Liver (tissue), 9 donors: Measurements from ENCODE around the gene BCAS1. TPM values are rescaled to one million over a fixed set of nuclear protein-coding genes. Genes with fewer than 3 reads are reported as not detected.

ENCODE experiments used
- DNase-seq: peaks from one replicate; pipeline ENCODE4 v3.0.0-alpha.2; 2017; ENCODE audit warnings: low spot score
- H3K27ac ChIP-seq, 2 donors: one replicate each; pipeline ENCODE4 v1.7.0; 2013; ENCODE audit warnings: inconsistent platforms in 2 of 2, low read length in 2 of 2, control low read depth in 1 of 2, low read depth in 1 of 2, mild to moderate bottlenecking in 1 of 2
- H3K27me3 ChIP-seq, 4 donors: one replicate each; pipeline versions ENCODE4 v1.6.1 to v1.7.0; 2013; ENCODE audit warnings: low read length in 3 of 4, inconsistent platforms in 1 of 4, mild to moderate bottlenecking in 1 of 4, moderate library complexity in 1 of 4; ENCODE audit not compliant: control insufficient read depth in 4 of 4, insufficient read depth in 4 of 4
- H3K36me3 ChIP-seq, 4 donors: one replicate each; pipeline versions ENCODE4 v1.6.1 to v1.7.0; 2013; ENCODE audit warnings: low read length in 3 of 4, mild to moderate bottlenecking in 3 of 4, low read depth in 1 of 4, moderate library complexity in 1 of 4; ENCODE audit not compliant: control insufficient read depth in 4 of 4, insufficient read depth in 3 of 4
- H3K4me1 ChIP-seq, 4 donors: one replicate each; pipeline versions ENCODE4 v1.6.1 to v1.7.0; 2013; ENCODE audit warnings: low read length in 3 of 4, mild to moderate bottlenecking in 3 of 4, moderate library complexity in 1 of 4; ENCODE audit not compliant: control insufficient read depth in 4 of 4, insufficient read depth in 4 of 4
- H3K4me3 ChIP-seq, 3 donors: one replicate each; pipeline versions ENCODE4 v1.6.1 to v1.7.0; 2013; ENCODE audit warnings: low read length in 3 of 3, control low read depth in 1 of 3, low read depth in 1 of 3, mild to moderate bottlenecking in 1 of 3
- H3K9ac ChIP-seq, 2 donors: one replicate each; pipeline ENCODE4 v1.7.0; 2013; ENCODE audit warnings: low read length in 2 of 2, mild to moderate bottlenecking in 2 of 2, moderate library complexity in 2 of 2, control low read depth in 1 of 2, low read depth in 1 of 2
- H3K9me3 ChIP-seq, 4 donors: one replicate each; pipeline versions ENCODE4 v1.6.1 to v1.7.0; 2013; ENCODE audit warnings: low read length in 3 of 4; ENCODE audit not compliant: control insufficient read depth in 4 of 4
- ATF3 ChIP-seq: IDR thresholded peaks from 2 replicates; pipeline ENCODE4 v1.6.1; 2016; ENCODE audit warnings: antibody characterized with exemption
- CTCF ChIP-seq: fragments of 150-350 bp; IDR thresholded peaks from 2 replicates; pipeline ENCODE4 v1.5.1; 2017; ENCODE audit warnings: improper control_type of control experiment, low read depth, low read length; ENCODE audit not compliant: missing input control
- EGR1 ChIP-seq, 2 donors: IDR thresholded peaks; 2 replicates each; pipeline ENCODE4 v1.6.1; 2016 to 2018; ENCODE audit warnings: antibody characterized with exemption in 2 of 2, low read depth in 2 of 2
- FOXA1 ChIP-seq: IDR thresholded peaks from 2 replicates; pipeline ENCODE4 v1.6.1; 2016; ENCODE audit warnings: antibody characterized with exemption
- FOXA2 ChIP-seq: IDR thresholded peaks from 2 replicates; pipeline ENCODE4 v1.6.1; 2016; ENCODE audit warnings: antibody characterized with exemption
- HNF4A ChIP-seq, 2 donors: conservative IDR thresholded peaks; 2 replicates each; pipeline ENCODE4 v1.6.1; 2016; ENCODE audit warnings: antibody characterized with exemption in 2 of 2, mild to moderate bottlenecking in 2 of 2
- HNF4G ChIP-seq: IDR thresholded peaks from 2 replicates; pipeline ENCODE4 v1.6.1; 2016; ENCODE audit warnings: antibody characterized with exemption
- JUND ChIP-seq, 2 donors: IDR thresholded peaks; 2 replicates each; pipeline ENCODE4 v1.6.1; 2016; ENCODE audit warnings: antibody characterized with exemption in 2 of 2
- MAX ChIP-seq: IDR thresholded peaks from 2 replicates; pipeline ENCODE4 v1.6.1; 2016; ENCODE audit warnings: antibody characterized with exemption
- NR2F2 ChIP-seq: IDR thresholded peaks from 2 replicates; pipeline ENCODE4 v1.6.1; 2016; ENCODE audit warnings: antibody characterized with exemption
- RAD21 ChIP-seq, 2 donors: IDR thresholded peaks; 2 replicates each; pipeline ENCODE4 v1.6.1; 2016; ENCODE audit warnings: antibody characterized with exemption in 2 of 2, mild to moderate bottlenecking in 2 of 2
- RXRA ChIP-seq, 2 donors: IDR thresholded peaks; 2 replicates each; pipeline ENCODE4 v1.6.1; 2017 to 2018; ENCODE audit warnings: antibody characterized with exemption in 2 of 2, mild to moderate bottlenecking in 1 of 2
- SP1 ChIP-seq: IDR thresholded peaks from 2 replicates; pipeline ENCODE4 v1.6.1; 2018; ENCODE audit warnings: antibody characterized with exemption, mild to moderate bottlenecking
- TAF1 ChIP-seq: conservative IDR thresholded peaks from 2 replicates; pipeline ENCODE4 v1.6.1; 2016; ENCODE audit warnings: antibody characterized with exemption, mild to moderate bottlenecking
- YY1 ChIP-seq: IDR thresholded peaks from 2 replicates; pipeline ENCODE4 v1.6.1; 2016; ENCODE audit warnings: antibody characterized with exemption, mild to moderate bottlenecking
- ZBTB33 ChIP-seq: IDR thresholded peaks from 2 replicates; pipeline ENCODE4 v1.6.1; 2016; ENCODE audit warnings: antibody characterized with exemption
- WGBS: extraction: QIAGEN DNeasy Blood & Tissue Kit; methylation state at CpG from one replicate; pipeline ENCODE4 v1.1.7; 2013; 5-methylcytosine and 5-hydroxymethylcytosine counted together
- polyA plus RNA-seq, 2 donors: library from polyadenylated mRNA; stranded (reverse) in 1 of 2; unstranded in 1 of 2; fragments of 200-250 nt in 1 of 2; fragments of >200 nt in 1 of 2; fragmentation: Nextera tagmentation in 1 of 2; extraction: Ambion mirVana in 1 of 2; gene quantifications; one replicate each; pipeline versions ENCODE4 v1.2.1 to v1.2.3, GENCODE V29; 2013 to 2015
- total RNA-seq, 2 donors: library from RNA; depleted of rRNA; stranded (reverse); fragments of >200 nt; gene quantifications; one replicate each; pipeline ENCODE4 v1.2.3, GENCODE V29; 2014
- donor health status: healthy.
- donor health status: healthy.
- donor health status: healthy.
- donor health status: healthy.
- donor health status: healthy.

Gene BCAS1
- total and polyA plus RNA-seq, 4 donors: under 0.01 to 0.93 (median 0.04) TPM

GRCh38 chr20:53938739-53939138, 131.7 kb downstream of the BCAS1 start:
- no peaks in the 10 kb centered on the region for H3K36me3 ChIP-seq

GRCh38 chr20:53937929-53938367, 132.4 kb downstream of the BCAS1 start:
- Histone ChIP-seq H3K27ac (no peak overlapping the region), H3K27me3 (no peaks in the 10 kb centered on the region), H3K4me3 (no peak overlapping the region), H3K9ac (no peak overlapping the region), H3K9me3 (no peaks in the 10 kb centered on the region), H3K36me3 (no peaks in the 10 kb centered on the region), H3K4me1 (peaks cover 0 to 11% (median 8%) of the 10 kb centered on the region in 4 donors)
- no peak for DNase-seq
- WGBS: 95% methylated on average over 5 of the region's 5 CpGs
- TF ChIP-seq YY1 (no peak), CTCF (no peak), SP1 (no peak), TAF1 (no peak), HNF4G (no peak)

More at GRCh38 chr20:53938739-53939138, 131.7 kb downstream of the BCAS1 start:
- no peak overlapping the region for H3K27ac ChIP-seq
- H3K9me3 ChIP-seq: no peaks in the 10 kb centered on the region
- DNase-seq: no peak
- TF ChIP-seq CTCF: no peak
- no peak for TF ChIP-seq FOXA1
- no peak for TF ChIP-seq ATF3
- TF ChIP-seq HNF4A (conservative IDR thresholded peaks at IDR 0.05): no peak
- no peak for TF ChIP-seq FOXA2
- TF ChIP-seq TAF1: no peak
- no peak for TF ChIP-seq NR2F2
- no peak for TF ChIP-seq ZBTB33
- 88% methylated on average over 1 of the region's 1 CpG for WGBS
- H3K4me1 ChIP-seq: peaks cover 0 to 15% (median 10%) of the 10 kb centered on the region in 4 donors
- no peaks in the 10 kb centered on the region for H3K27me3 ChIP-seq
- H3K4me3 ChIP-seq: no peak overlapping the region
- H3K9ac ChIP-seq: no peak overlapping the region

GRCh38 chr20:53937339-53937741, 133.1 kb downstream of the BCAS1 start:
- H3K4me1 ChIP-seq: peaks cover 0 to 8% (median 7%) of the 10 kb centered on the region in 4 donors
- H3K9ac ChIP-seq: no peak overlapping the region
- WGBS: 90% methylated on average over 5 of the region's 5 CpGs
- H3K27me3 ChIP-seq: no peaks in the 10 kb centered on the region
- no peak for DNase-seq
- no peaks in the 10 kb centered on the region for H3K9me3 ChIP-seq
- H3K27ac ChIP-seq: no peak overlapping the region
- no peak overlapping the region for H3K4me3 ChIP-seq
- no peaks in the 10 kb centered on the region for H3K36me3 ChIP-seq
- TF ChIP-seq EGR1 (IDR thresholded peaks at IDR 0.05; ENCODE audit: low read depth in 2 of 2) (no peak), SP1 (no peak), HNF4A (conservative IDR thresholded peaks at IDR 0.05) (no peak), CTCF (no peak), NR2F2 (no peak), ZBTB33 (no peak), RXRA (IDR thresholded peaks at IDR 0.05) (no peak), FOXA1 (no peak), MAX (no peak), JUND (IDR thresholded peaks at IDR 0.05) (no peak), TAF1 (no peak), FOXA2 (no peak), RAD21 (IDR thresholded peaks at IDR 0.05) (no peak), HNF4G (no peak)
